A549 treated with AZD9567 at 1 μM for 4 hours (cell line): ENCODE data around the gene FGF23. TPM values are rescaled to one million over a fixed set of nuclear protein-coding genes. Genes with fewer than 3 reads are reported as not detected.

Experiments
- total RNA-seq: library from RNA; stranded (reverse); fragments of 200-300 nt; extraction: Qiagen RNA extraction; gene quantifications from 5 replicates; pipeline ENCODE4 v1.2.3, GENCODE V29; 2022; ENCODE audit not compliant: insufficient read depth

Gene FGF23
- not detected in 5 replicates for total RNA-seq

DNA sequence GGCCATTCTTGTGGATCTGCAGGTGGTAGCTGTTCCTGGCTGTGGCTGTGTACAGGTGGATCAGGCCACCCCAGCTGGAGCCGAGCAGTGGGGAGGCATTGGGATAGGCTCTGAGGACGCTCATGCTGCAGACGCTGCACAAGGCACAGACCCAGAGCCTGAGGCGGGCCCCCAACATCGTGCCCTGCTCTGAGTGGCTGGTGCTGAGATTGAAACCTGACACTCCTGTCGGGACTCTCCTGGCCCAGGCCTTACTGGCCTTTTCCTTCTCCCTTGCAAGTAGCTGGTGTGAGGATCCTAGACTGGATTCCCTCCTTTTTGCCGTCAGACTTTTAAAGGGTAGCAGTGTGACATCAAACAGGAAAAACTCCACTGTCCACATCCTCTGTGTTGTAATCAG is at the start of gene FGF23:
TSS of gene FGF23 (minus strand) at position 308 of the 400 bp plus-strand sequence. CDS start at position 178, 130 bp downstream.

DNA sequence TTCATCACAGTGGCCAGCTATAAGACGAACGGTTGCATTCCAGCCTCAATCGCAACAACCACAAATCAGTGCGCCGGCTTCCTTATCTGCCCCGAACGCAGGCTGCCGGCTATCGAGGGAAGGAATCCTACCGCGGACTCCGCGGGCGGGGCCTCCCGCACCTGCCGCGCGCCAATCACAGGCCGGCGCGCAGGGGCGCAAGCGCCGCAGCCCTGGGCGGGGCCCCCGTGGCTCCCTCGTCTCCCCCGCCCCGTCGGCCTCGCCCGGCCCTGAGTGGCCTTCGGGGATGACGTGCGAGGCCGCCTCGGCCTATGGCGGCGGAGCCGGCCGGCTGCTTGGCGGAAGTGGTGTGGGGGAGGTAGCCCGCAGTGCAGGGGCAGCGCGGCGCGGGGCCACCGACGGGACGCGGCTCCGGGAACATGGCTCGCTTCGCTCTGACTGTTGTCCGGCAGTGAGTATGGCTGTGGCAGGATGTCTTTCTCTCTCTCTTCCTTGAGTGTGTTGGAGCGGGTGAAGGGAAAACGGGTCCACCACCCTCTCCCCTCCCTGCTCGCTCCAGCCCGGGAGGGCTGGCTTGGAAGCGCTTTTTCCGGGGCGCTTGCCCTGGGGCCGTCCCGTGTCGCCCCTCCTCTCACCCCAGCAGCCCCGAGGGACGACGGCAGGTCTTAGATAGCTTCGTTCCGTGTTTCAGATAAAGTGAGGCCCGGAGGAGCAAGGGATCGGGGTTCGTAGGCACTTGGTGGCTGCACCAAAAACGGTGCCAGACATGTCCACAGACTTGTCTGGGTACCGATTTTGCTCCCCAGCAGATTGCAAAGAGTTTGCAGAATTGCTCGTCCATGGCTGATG is 58.4 kb downstream of the FGF23 start, which contains the start of gene TIGAR:
TSS of gene TIGAR (plus strand) at position 361 of the 849 bp plus-strand sequence. CDS start at position 420, 59 bp downstream.

Other genes with a start within 250 kb of the FGF23 start
- 0.02 TPM in 1 of 5 replicates, not detected in the others for gene CCND2, start 106.0 kb downstream of the FGF23 start, total RNA-seq
- 32.8 to 49.6 TPM (median 45.3 TPM) in 5 replicates for gene TIGAR, start 58.5 kb downstream of the FGF23 start, total RNA-seq
- gene FGF6, start 66.1 kb upstream of the FGF23 start, total RNA-seq: not detected in 5 replicates
- gene RAD51AP1, start 159.2 kb upstream of the FGF23 start, total RNA-seq: 14.0 to 28.9 TPM (median 17.8 TPM) in 5 replicates
- 34.4 to 50.4 TPM (median 49.9 TPM) in 5 replicates for gene DYRK4, start 182.5 kb upstream of the FGF23 start, total RNA-seq